Activated T-cell treated with anti-CD3 and anti-CD28 coated beads for 1 hour (primary cell): ENCODE measurements around the gene MUC5B.
"Not testable (repeated sequence)": the region's sequence is repeated elsewhere in the genome, so short reads cannot be mapped to it uniquely, and the experiment has no call there.

Source experiments
- DNase-seq: peaks from one replicate; pipeline ENCODE4 v3.0.0-alpha.2; 2020; ENCODE audit warnings: low read depth

MUC5B gene

GRCh38 chr11:1222491-1223345 is at the start of gene MUC5B:
MUC5B (plus strand) TSS chr11:1223066; CDS start chr11:1223124, 58 bp downstream.
- DNase-seq = no peak

- DNase-seq = not testable (repeated sequence)
Observed at GRCh38 chr11:1173396-1173795, 49.5 kb upstream of the MUC5B start.

GRCh38 chr11:1174441-1175370 is 48.2 kb upstream of the MUC5B start:
- no peak for DNase-seq

- no peak for DNase-seq
Observed at GRCh38 chr11:1175461-1176223, 47.2 kb upstream of the MUC5B start.

GRCh38 chr11:1176224-1177019 is 46.4 kb upstream of the MUC5B start:
- no peak for DNase-seq

GRCh38 chr11:1177020-1177770 is 45.7 kb upstream of the MUC5B start:
- DNase-seq = no peak

GRCh38 chr11:1177771-1178090 is 45.1 kb upstream of the MUC5B start:
- DNase-seq = no peak

GRCh38 chr11:1178201-1178885 is 44.5 kb upstream of the MUC5B start:
- DNase-seq = no peak

GRCh38 chr11:1178906-1179305 is 44.0 kb upstream of the MUC5B start:
- no peak for DNase-seq

- DNase-seq = no peak
Observed at GRCh38 chr11:1179641-1180040, 43.2 kb upstream of the MUC5B start.

GRCh38 chr11:1180171-1180570 is 42.7 kb upstream of the MUC5B start:
- DNase-seq = no peak

GRCh38 chr11:1180947-1181391 is 41.9 kb upstream of the MUC5B start:
- DNase-seq = no peak

GRCh38 chr11:1181420-1181819 is 41.4 kb upstream of the MUC5B start:
- no peak for DNase-seq

- no peak for DNase-seq
Observed at GRCh38 chr11:1181853-1182535, 40.9 kb upstream of the MUC5B start.

- not testable (repeated sequence) for DNase-seq
Observed at GRCh38 chr11:1184139-1184538, 38.7 kb upstream of the MUC5B start.

GRCh38 chr11:1188451-1189130 is 34.3 kb upstream of the MUC5B start:
- DNase-seq = not testable (repeated sequence)

GRCh38 chr11:1189816-1190215 is 33.0 kb upstream of the MUC5B start:
- not testable (repeated sequence) for DNase-seq

GRCh38 chr11:1191786-1192470 is 30.9 kb upstream of the MUC5B start:
- not testable (repeated sequence) for DNase-seq
